Peyer's patch (tissue), 4 donors: ENCODE data around the gene GALK2.

Experiments used
- CTCF ChIP-seq, 6 experiments: fragments of 450-650 bp in 4 of 6; fragments of 200-600 bp in 2 of 6; sonication (generic) in 1 of 6; IDR thresholded peaks; one replicate each; pipeline ENCODE4 v1.5.1; 2017 to 2019; ENCODE audit warnings: antibody characterized with exemption in 6 of 6, mild to moderate bottlenecking in 3 of 6, moderate library complexity in 1 of 6
- POLR2A ChIP-seq, 2 donors: fragments of 450-650 bp; IDR thresholded peaks; one replicate each; pipeline ENCODE4 v1.5.1; 2017; ENCODE audit warnings: antibody characterized with exemption in 2 of 2, mild to moderate bottlenecking in 2 of 2, moderate library complexity in 2 of 2

- TF ChIP-seq POLR2A (IDR thresholded peaks at IDR 0.05) = no peak
- TF ChIP-seq CTCF (IDR thresholded peaks at IDR 0.05) = no peak
Observed at GRCh38 chr15:49152552-49153312, 17.3 kb upstream of the GALK2 start.
